GM19043 (cell line): ENCODE data around the gene LNX1.

Source experiments
- ATAC-seq: cut with Tn5 transposase; IDR thresholded peaks from one replicate; pipeline ENCODE4 v1.9.1; 2021; ENCODE audit warnings: low read depth; ENCODE audit not compliant: unreplicated experiment

Gene LNX1

DNA sequence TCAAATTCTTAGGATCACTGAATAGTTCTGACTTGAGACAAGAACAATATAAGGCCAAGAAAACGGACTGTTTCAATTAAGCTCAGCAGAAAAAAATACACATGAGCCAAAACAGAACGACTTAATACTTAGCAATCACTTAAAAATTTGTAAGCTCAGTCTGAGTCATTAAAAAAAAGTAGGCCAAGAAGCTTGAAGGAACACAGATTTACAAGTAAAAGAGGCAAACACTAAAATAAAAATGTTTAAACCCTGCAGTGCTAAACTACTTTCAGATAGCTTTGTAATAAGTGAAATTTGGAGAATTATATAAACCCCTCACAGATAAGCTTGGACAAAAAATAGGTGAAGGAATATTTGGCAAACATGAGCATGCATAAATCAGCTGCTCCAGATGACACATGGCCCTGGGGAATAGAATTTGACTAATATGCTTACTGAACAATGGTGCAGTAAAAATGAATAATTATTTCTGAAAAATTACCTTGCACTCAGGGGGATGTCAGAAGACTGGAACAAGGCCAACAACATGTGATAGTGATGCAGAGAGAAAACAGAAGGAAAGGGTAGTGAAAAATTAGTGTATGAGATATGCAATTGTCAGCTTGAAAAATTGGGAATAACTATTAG lies 49.6 kb downstream of the LNX1 start:
- ATAC-seq: no peak

DNA sequence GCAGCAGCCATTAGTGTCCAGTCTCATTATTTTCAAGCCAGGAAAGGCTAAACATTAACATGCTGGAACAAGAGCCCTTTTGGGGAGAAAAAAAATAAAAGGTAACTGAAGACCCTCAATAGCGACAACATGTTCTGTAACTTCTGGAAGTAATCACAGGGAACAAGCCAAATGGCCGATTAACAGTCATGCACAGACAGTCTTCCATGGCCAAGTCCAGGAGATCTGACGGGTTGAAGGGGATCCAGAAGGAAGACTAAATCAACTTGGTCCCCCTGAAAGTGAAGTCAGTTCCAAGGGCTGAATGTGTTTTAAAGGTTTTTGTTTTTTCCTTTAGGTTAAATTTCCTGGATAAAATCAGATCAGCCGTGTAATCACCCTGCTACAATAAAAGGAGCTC lies 52.5 kb downstream of the LNX1 start:
- ATAC-seq: no peak

DNA sequence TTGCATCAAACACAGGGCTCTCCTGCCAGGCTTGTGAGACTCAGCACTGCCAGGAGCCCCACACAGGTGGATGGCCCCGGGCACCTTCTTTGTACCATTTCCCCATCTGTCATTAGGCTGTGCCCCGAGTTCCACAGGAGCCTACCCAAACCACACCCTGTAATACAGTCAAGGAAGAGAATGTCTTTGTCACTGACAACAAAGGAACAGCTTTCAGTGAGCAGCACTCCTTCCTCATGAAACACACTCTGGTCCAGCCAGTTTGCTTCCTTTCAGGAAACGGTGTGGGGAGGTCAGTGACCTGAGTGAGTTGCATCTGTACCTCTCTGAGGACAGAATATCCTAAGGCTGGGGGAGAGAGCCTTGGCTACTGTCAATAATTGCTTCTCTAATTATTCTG lies 53.7 kb downstream of the LNX1 start:
- ATAC-seq: no peak

DNA sequence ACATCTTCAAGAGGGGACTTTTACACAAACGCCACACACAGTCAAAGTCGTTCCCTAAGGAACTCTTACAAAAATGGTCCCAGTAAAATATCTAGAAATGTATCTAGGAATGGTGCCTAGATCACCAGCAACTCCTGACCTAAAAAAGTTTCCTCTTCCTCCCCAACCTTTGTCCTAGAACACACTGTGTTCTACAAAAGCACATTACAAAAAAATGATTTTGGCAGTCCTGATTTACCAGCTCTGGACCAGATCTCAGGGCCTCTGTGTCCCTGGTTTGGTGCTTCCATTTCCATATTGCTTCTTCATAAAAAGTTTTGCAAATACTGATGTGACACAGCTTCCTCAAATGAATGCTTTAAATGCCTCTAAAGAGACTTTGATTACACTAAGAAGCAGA lies 55.0 kb downstream of the LNX1 start:
- ATAC-seq: no peak

DNA sequence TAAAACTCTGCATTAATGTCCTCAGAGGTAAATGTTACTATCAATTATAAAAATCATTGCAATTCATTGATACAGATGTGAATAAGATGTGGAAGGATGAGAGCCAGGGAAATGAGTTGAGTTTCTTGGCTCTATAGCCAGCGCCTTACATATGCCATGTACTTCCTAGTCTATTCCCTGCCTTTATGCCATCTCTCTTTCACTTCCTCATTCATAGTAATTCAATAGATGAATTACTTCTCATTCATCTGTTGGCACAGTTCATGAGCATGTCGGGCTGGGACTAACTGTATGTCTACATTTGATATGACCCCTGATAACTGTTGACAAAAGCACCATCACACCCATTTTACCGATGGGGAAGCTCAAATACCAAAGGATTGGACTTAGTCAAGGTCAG lies 55.7 kb downstream of the LNX1 start:
- ATAC-seq: no peak

DNA sequence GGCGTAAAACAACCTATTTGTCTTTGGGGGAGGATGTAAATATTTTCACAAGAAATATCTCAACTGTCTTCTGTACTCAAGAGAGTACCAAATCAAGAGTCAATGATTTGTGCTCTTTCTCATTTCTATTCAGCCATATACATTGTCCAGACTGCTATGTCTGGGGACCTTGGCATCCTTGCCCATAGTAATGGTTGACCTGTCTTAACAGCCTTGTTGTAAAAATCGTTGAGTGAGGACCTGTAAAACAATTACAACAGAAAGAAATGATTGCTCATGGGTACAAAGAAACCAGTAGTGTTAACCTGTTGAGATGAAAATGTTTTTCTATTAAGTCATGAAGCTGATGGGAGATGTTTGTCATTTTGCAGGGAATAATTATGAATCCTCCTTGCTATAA lies 56.6 kb downstream of the LNX1 start:
- no peak for ATAC-seq

DNA sequence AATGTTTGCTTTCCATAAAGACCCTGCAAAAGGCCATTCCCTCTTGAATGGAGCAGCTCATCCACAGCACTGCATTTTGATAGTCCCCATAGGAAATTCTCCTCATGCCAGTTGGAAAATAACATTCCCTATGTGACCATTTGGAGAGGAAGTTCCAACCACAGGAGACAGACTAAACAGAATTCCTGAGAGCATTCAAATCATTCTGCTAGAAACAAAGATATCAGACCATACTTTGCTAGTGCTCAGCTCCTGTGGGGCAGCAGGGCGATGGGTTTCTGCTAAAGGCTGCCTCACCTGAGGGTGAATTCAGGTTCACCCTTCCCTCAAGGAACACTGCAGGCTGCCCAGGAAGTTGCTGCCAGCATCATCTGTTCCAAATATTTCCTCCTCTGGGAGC lies 58.8 kb downstream of the LNX1 start:
- no peak for ATAC-seq

DNA sequence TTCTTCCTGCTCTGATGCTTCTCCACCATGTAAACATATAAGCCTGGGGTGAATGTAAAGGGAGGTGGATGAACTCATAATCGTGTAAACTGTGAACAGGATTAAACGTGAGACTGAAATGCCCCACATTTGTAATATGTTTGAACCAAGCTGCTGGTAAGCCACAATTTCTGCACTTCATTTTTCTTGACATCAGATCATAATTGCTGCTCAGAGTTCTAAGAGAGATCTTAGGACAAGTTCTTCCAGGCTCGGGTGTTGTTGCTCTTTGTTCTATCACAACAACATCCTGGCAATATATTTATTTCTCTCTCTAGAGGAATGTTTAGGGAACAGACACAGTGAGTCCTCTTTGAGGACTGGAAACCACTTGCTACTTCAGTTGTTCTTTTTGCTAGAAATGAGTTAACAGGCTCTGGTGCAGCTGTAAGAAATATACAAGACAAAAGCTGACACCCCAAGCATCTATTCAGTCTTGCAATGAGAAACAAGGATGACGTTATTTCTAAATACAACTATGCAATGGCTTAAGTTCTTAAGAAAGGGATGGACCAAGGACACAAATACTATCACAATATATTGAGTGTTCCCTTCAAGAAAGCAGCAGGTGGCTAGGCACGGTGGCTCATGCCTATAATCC lies 59.6 kb downstream of the LNX1 start:
- no peak for ATAC-seq

DNA sequence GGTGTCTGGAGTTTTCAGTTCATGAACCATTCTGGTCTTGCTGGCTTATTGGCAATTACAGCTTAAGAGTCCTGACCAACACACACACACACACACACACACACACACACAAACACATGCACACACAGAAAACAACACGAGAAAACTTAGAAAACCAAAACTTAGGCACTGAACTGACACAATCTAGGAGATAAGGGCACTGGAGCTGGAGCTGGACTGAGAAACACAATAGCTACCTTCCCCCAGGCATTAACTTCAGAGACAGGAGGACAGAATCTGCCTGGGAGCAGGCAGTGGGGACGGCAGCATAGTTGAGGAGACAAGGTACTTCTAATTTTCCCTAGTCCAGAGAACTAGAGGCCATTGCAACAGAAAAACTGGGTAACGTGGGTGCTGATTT lies 62.3 kb downstream of the LNX1 start:
- no peak for ATAC-seq

DNA sequence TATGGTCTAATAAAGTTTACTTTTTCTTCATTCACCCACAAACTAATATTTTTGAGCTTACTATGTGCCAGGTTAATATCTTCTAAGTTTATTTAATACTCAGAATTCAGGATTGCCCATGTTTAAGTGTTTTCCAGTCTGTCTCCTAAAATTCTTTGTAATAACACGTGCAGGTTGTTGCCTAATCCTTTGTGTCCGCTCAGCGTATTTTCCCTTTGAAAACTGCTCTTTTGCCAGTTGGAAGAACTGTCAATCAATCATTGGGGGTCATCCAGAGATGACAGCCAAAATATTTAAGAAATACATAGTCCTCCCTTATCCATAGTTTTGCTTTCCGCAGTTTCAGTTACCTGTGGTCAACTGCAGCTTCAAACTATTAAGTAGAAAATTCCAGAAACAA lies 63.4 kb downstream of the LNX1 start:
- no peak for ATAC-seq

DNA sequence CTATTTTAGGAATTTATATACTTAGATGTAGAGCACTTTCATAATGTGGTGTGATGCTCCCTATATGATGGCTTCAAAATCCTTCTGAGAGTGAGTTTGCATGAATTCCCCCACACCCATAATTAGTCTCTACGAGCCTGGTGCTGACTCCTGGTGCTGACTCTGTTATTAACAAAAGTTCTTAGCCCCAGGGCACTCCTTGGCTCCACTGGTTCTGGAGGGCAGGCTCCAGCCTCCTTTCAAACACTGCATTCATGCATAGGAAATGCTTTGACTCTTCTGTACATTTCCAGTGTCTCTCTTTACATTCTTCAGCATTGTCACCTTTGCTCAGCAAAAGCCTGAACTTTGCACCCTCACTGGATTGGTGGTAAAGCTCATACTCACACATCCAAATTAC lies 64.0 kb downstream of the LNX1 start:
- no peak for ATAC-seq

DNA sequence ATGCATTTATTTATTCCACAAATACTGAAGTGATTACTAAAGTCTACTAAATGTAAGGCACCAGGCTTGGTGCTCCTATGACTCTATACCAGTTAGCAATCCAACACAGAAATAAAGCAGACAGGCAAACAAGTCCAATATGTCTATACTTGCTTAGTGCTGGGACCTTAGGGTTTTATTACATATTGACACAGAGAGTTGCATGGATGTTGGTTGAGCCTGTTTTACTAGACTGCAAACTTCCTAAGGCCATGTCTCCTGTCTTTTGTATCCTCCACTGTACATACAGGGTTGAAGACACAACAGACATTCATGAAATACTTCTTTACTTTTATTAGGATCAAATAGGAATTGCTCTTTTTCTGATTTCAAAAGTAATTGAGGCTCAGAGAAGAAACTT lies 69.0 kb downstream of the LNX1 start:
- ATAC-seq: no peak

DNA sequence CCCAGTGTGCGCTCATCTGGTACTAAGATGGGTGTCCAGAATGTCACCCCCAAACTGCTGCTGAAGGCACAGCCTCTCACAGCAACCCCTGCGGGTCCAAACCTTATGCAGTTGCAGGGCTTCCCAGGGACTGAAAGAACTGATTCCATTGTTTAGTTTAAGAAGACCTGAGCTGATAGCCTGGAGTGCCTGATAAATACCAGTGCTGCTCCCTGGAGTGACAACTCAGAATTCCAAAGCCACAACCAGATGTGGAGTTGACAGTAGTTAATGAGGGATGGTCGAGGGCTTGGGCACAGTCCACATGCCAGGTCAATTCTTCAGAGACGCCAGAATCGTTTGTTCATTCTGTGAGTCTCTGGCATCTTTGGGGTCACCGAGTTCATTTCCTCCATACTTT lies 71.2 kb downstream of the LNX1 start:
- no peak for ATAC-seq

DNA sequence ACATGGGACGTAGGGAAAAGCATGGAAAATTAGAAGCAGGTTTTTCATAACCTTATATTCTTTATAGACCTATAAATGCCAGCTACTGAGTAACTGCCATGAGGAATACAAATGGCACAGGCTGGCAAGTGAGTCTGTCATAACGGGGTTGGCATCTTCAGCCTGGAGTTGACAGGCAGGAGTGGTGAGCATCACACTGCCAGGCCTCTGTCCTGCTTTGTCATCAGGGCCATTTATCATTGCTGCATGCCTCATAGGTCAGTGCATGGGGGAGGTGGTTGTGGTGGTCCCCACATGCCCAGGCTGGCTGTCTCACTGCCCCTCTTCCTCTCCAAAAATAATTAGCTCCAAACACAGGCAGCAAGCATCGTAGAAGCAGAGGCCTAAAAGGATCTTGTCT lies 72.5 kb downstream of the LNX1 start:
- no peak for ATAC-seq

DNA sequence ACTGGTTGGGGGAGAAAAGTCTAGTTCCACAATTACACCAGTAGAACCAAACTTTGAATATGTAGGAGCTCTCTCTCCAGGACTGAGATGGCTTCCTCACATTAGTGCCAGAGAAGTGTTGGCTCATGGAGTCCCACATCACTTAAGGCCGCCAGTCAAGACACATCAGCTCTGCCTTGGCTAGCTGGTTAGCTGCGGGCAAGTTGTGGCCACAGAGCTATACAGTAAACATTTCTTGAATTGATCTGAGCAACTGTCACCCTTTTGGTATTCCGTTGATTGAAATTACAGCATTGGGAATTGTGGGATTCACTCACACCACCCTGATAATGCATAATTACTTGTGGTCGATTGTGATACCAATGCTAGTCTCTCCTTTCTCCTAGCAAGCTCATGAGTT lies 76.2 kb downstream of the LNX1 start:
- no peak for ATAC-seq

DNA sequence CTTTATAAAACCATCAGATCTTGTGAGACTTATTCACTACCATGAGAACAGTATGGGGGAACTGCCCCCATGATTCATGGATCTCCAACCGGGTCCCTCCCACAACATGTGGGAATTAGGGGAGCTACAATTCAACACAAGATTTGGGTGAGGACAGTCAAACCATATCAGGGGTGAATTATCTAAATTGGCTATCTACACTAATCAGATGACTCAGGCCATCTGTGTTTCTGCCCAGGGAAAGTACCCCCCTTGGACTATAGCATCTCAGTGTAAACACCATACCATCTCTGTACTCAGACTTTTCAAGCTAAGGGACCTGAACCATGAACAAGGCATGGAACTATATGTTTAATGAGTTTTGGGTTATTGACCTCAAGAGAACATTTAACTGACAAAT lies 76.8 kb downstream of the LNX1 start:
- ATAC-seq: no peak

DNA sequence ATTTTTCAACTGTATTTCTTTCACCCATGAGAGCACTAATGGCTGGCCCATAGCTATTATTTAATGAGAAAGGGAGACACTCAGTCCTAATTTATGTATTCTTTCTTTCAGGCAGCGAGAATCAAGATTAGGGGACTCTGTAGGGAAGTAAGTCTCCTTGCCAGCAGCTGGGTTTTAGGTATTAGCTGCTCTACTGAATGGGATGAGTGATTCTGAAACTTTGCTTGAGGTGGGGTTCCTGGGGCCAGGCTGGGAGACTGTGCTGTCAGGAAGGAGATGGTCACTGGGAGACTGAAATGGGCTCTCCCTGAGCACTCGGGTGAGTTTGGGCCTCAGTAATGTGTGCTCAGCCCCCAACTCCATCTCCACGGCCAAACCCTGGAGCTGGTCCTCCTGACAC lies 78.7 kb downstream of the LNX1 start:
- ATAC-seq: no peak

DNA sequence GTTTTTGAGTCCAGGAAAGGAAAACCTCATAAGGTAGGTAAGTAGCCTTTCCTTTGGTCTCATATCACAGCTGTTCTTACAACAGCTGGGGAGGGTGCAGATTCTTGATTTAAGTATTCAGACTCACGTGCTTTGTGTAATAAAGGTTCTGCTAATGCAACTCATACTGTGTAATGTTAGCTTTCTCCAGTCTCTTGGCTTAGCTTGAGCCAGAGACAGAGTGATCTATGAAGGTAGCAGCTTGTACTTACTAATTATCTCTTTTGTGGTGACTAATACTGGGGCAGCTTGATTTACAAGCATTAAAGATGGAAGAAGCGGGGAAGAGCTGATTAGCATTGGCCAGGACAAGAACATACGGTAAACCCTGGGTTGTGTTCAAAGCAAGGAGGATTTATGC lies 80.3 kb downstream of the LNX1 start:
- ATAC-seq: no peak

DNA sequence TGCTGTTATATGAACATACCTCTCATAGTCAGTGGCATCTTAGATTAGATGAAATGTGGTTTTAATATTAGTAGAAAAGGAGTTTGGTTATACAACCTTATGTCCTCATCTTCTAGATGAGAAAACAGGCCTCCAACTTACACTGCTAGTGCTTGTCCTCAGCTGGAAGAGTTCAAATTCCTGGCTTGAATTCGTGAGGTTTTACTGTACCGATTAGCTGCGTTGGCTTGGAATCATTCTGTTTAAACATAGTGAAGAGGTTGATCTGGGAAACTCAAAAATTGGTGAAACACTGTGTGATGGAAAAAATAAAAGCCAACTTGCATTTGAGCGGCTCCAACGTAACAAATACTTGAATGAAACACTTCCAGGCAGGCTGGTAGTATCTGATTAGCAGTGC lies 81.0 kb downstream of the LNX1 start:
- no peak for ATAC-seq

DNA sequence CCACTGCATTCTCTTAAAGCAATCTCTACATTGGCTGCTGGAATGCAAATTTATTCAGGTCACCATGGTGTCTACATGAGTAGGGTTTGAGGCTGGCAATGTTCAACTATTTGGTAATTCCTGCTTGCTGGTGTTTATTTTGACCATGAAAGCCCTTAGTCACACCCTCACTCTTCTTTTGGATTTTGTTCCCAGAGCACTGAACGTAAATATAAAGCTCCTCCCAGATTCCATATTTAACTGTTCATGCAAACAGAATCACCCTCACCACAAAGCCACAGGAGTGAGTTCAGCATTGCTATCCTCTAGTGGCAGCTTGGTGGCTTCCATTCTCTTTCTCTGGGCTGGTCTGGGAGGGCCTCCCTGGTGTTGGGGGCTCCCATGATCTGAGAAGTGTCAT lies 82.8 kb downstream of the LNX1 start:
- ATAC-seq: no peak

DNA sequence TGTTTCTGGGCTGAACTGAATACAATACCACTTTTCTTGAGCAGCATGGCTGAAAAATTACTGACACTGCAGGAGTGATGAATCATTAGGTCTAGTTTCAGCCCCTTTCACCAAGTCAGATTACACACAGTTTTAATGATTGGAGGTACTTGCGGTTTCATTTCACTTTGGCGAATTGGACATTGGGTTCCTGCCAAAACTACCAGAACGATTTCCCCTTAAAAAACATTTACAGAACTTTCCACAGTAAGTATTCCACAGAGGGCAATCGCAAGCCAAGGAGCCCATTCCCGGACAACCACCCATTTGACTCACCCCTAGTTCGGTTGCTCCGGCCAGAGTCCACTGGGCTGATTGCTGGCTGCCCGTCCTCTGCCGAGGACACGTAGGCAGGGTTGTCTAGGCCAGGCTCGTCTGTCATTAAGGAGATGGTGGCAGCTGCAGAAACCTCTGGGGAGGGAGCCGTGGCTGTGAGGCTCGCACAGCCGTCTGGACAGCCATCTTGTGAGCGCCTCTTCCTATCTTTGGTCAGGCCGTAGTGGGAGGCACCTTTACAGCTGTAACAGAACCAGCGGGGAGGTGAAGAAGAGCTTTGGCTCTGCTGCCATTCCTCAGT lies 83.5 kb downstream of the LNX1 start:
- ATAC-seq: no peak

DNA sequence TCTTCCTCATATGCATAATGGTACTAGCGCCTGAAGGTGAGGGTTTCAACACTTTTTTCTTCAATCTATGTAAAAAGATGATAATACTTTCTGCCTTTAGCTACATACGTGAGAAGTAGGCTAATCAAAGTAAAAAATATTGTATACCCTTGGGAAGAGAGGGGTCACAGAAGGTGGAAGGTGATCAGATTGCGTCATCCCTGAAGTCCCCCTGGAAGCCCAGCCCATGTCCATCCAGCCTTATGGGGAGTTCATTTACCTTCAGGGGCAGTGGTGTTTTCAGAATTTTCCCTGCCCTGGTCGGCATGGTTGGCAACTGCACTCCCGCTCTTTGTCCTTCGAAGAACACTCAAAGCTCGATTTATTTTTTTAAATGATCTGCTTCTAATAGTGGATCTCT lies 84.2 kb downstream of the LNX1 start:
- ATAC-seq: no peak
